Activated naive CD4-positive, alpha-beta T cell treated with anti-CD3 and anti-CD28 coated beads, Interleukin-2, amount 50 U/mL, for 16 hours (primary cell): ENCODE data around the gene NAV2.

ENCODE experiments used
- DNase-seq: peaks from one replicate; pipeline ENCODE4 v3.0.0-alpha.2; 2020

NAV2 gene

GRCh38 chr11:19788435-19788834 lies 75.8 kb downstream of the NAV2 start:
- DNase-seq, result no peak

GRCh38 chr11:19789245-19789644 lies 76.6 kb downstream of the NAV2 start:
- DNase-seq, result no peak

- no peak for DNase-seq
Observed at GRCh38 chr11:19789835-19790710, 77.4 kb downstream of the NAV2 start.

GRCh38 chr11:19790831-19791552 lies 78.4 kb downstream of the NAV2 start:
- DNase-seq, result no peak

- no peak for DNase-seq
Observed at GRCh38 chr11:19792510-19792909, 79.9 kb downstream of the NAV2 start.

- DNase-seq, result no peak
Observed at GRCh38 chr11:19793326-19793725, 80.7 kb downstream of the NAV2 start.

- DNase-seq, result no peak
Observed at GRCh38 chr11:19794161-19794560, 81.5 kb downstream of the NAV2 start.

GRCh38 chr11:19795082-19795481 lies 82.4 kb downstream of the NAV2 start:
- DNase-seq, result no peak

- no peak for DNase-seq
Observed at GRCh38 chr11:19800162-19800561, 87.5 kb downstream of the NAV2 start.

GRCh38 chr11:19800714-19801519 lies 88.3 kb downstream of the NAV2 start:
- no peak for DNase-seq

- DNase-seq, result no peak
Observed at GRCh38 chr11:19802773-19803293, 90.2 kb downstream of the NAV2 start.

GRCh38 chr11:19803506-19803998 lies 90.9 kb downstream of the NAV2 start:
- DNase-seq, result no peak

- no peak for DNase-seq
Observed at GRCh38 chr11:19805376-19805775, 92.7 kb downstream of the NAV2 start.

- no peak for DNase-seq
Observed at GRCh38 chr11:19805827-19806226, 93.2 kb downstream of the NAV2 start.

- no peak for DNase-seq
Observed at GRCh38 chr11:19806251-19806650, 93.6 kb downstream of the NAV2 start.

- DNase-seq, result no peak
Observed at GRCh38 chr11:19808076-19808911, 95.7 kb downstream of the NAV2 start.

- no peak for DNase-seq
Observed at GRCh38 chr11:19810852-19811251, 98.2 kb downstream of the NAV2 start.

GRCh38 chr11:19811380-19811779 lies 98.7 kb downstream of the NAV2 start:
- DNase-seq, result no peak

- no peak for DNase-seq
Observed at GRCh38 chr11:19812096-19812495, 99.5 kb downstream of the NAV2 start.

GRCh38 chr11:19812710-19813109 lies 100.1 kb downstream of the NAV2 start:
- DNase-seq, result no peak

- no peak for DNase-seq
Observed at GRCh38 chr11:19813158-19813879, 100.7 kb downstream of the NAV2 start.
